IMR-90 (cell line): ENCODE results near the gene GRIA2. TPM values are rescaled to one million over a fixed set of nuclear protein-coding genes. Genes with fewer than 3 reads are reported as not detected.

ENCODE experiments used
- ATAC-seq: fragments of 200-7000 bp; cut with Tn5 transposase; 2 replicates; pipeline ENCODE4 v1.9.1; 2020; ENCODE audit warnings: low read depth, mild to moderate bottlenecking, moderate library complexity
- BruUV-seq: library from RNA; stranded (reverse); fragments of 400-500 nt; replicated peaks from 2 replicates; lab custom pipeline; 2021; lab: Mats Ljungman, UMichigan
- CTCF ChIA-PET: fragments of 300-600 bp; formaldehyde crosslinking; extraction: SDS; loops from one replicate; lab custom pipeline; 2021; ENCODE audit warnings: antibody characterized with exemption; lab: Yijun Ruan, JAX
- POLR2A ChIA-PET: fragments of 300-600 bp; sonication (Branson Sonifier 250); formaldehyde crosslinking; loops from one replicate; lab custom pipeline; 2022; ENCODE audit warnings: antibody characterized with exemption; ENCODE audit not compliant: unreplicated experiment; lab: Charles Lee
- DNase-seq: peaks from one replicate; pipeline ENCODE4 v3.0.0; 2013
- H2AFZ ChIP-seq: replicated peaks from 2 replicates; pipeline ENCODE3; 2013; ENCODE audit warnings: low read length, mild to moderate bottlenecking; ENCODE audit not compliant: poor library complexity
- H2AK5ac ChIP-seq: 2 replicates; pipeline ENCODE4 v1.6.1; 2013; ENCODE audit warnings: low read depth, low read length, inconsistent platforms
- H2AK9ac ChIP-seq: replicated peaks from 2 replicates; pipeline ENCODE3; 2013; ENCODE audit warnings: mild to moderate bottlenecking, low read depth, low read length, moderate library complexity; ENCODE audit not compliant: poor library complexity
- H2BK120ac ChIP-seq: 2 replicates; pipeline ENCODE4 v1.6.1; 2013; ENCODE audit warnings: low read depth, low read length, inconsistent platforms
- H2BK15ac ChIP-seq: 3 replicates; pipeline ENCODE4 v1.6.1; 2013; ENCODE audit warnings: low read depth, low read length, inconsistent platforms
- H2BK20ac ChIP-seq: 2 replicates; pipeline ENCODE4 v1.6.1; 2013; ENCODE audit warnings: low read depth, mild to moderate bottlenecking, inconsistent platforms, low read length, moderate library complexity
- H2BK5ac ChIP-seq: 2 replicates; pipeline ENCODE4 v1.6.1; 2013; ENCODE audit warnings: mild to moderate bottlenecking, low read depth, low read length, inconsistent platforms; ENCODE audit not compliant: poor library complexity, severe bottlenecking
- H3K14ac ChIP-seq: replicated peaks from 2 replicates; pipeline ENCODE4 v1.6.1; 2013; ENCODE audit warnings: low read depth, low read length, inconsistent platforms
- H3K18ac ChIP-seq: 2 replicates; pipeline ENCODE4 v1.6.1; 2013; ENCODE audit warnings: low read depth, low read length, control low read depth
- H3K23ac ChIP-seq: 2 replicates; pipeline ENCODE4 v1.6.1; 2013; ENCODE audit warnings: low read depth, low read length, inconsistent platforms
- H3K27ac ChIP-seq: 2 replicates; pipeline ENCODE4 v1.5.1; 2013; ENCODE audit warnings: mild to moderate bottlenecking, control low read depth, low read length; ENCODE audit not compliant: insufficient read depth
- H3K27me3 ChIP-seq: 2 replicates; pipeline ENCODE4 v1.6.1; 2013; ENCODE audit warnings: low read length; ENCODE audit not compliant: control insufficient read depth, insufficient read depth
- H3K36me3 ChIP-seq: 2 replicates; pipeline ENCODE4 v1.6.1; 2013; ENCODE audit warnings: low read length, mixed read lengths; ENCODE audit not compliant: control insufficient read depth, insufficient read depth
- H3K4ac ChIP-seq: 2 replicates; pipeline ENCODE4 v1.6.1; 2013; ENCODE audit warnings: low read depth, low read length, inconsistent platforms
- H3K4me1 ChIP-seq: 2 replicates; pipeline ENCODE4 v1.6.1; 2013; ENCODE audit warnings: low read length, mixed read lengths; ENCODE audit not compliant: control insufficient read depth, insufficient read depth
- H3K4me2 ChIP-seq: 2 replicates; pipeline ENCODE4 v1.6.1; 2013; ENCODE audit warnings: low read depth, mild to moderate bottlenecking, control low read depth, low read length, moderate library complexity
- H3K4me3 ChIP-seq: 2 replicates; pipeline ENCODE4 v1.5.1; 2013; ENCODE audit warnings: low read depth, mild to moderate bottlenecking, control low read depth, low read length, moderate library complexity; ENCODE audit not compliant: insufficient read depth
- H3K56ac ChIP-seq: 2 replicates; pipeline ENCODE4 v1.6.1; 2013; ENCODE audit warnings: low read length, inconsistent platforms; ENCODE audit not compliant: insufficient read depth; ENCODE audit errors: extremely low read depth
- H3K79me1 ChIP-seq, 2 experiments: 2 replicates each; pipeline ENCODE4 v1.6.1; 2013; ENCODE audit warnings: low read length in 2 of 2, inconsistent platforms in 1 of 2, low read depth in 1 of 2
- H3K9ac ChIP-seq: 2 replicates; pipeline ENCODE4 v1.6.1; 2013; ENCODE audit warnings: low read depth, low read length, control low read depth
- H3K9me1 ChIP-seq: 2 replicates; pipeline ENCODE4 v1.6.1; 2013; ENCODE audit warnings: low read length, inconsistent platforms; ENCODE audit not compliant: insufficient read depth
- H3K9me3 ChIP-seq: 2 replicates; pipeline ENCODE4 v1.6.1; 2013; ENCODE audit warnings: low read length; ENCODE audit not compliant: control insufficient read depth, insufficient read depth
- H4K20me1 ChIP-seq: 2 replicates; pipeline ENCODE4 v1.6.1; 2013; ENCODE audit warnings: low read length, inconsistent platforms; ENCODE audit not compliant: insufficient read depth
- H4K5ac ChIP-seq: 2 replicates; pipeline ENCODE4 v1.6.1; 2013; ENCODE audit warnings: mild to moderate bottlenecking, low read depth, low read length, control low read depth
- H4K8ac ChIP-seq, 2 experiments: 2 replicates each; pipeline ENCODE4 v1.6.1; 2013; ENCODE audit warnings: low read depth in 2 of 2, low read length in 2 of 2, control low read depth in 1 of 2, inconsistent platforms in 1 of 2
- H4K91ac ChIP-seq: 2 replicates; pipeline ENCODE4 v1.6.1; 2013; ENCODE audit warnings: low read depth, low read length, inconsistent platforms; ENCODE audit not compliant: insufficient read depth
- CEBPB ChIP-seq: IDR thresholded peaks from 2 replicates; pipeline ENCODE4 v1.6.1; 2012; ENCODE audit warnings: low read depth, low read length, improper control_type of control experiment
- MAFK ChIP-seq: IDR thresholded peaks from 2 replicates; pipeline ENCODE4 v1.6.1; 2012; ENCODE audit warnings: low read depth, low read length, improper control_type of control experiment
- RCOR1 ChIP-seq: IDR thresholded peaks from 2 replicates; pipeline ENCODE4 v1.6.1; 2012; ENCODE audit warnings: mild to moderate bottlenecking, low read length, improper control_type of control experiment; ENCODE audit not compliant: insufficient replicate concordance
- RFX5 ChIP-seq: IDR thresholded peaks from 2 replicates; pipeline ENCODE4 v1.8.0; 2012; ENCODE audit warnings: low read depth, mild to moderate bottlenecking, low read length, moderate library complexity
- dilution Hi-C: fragments of 300-500 bp; cut with HindIII; formaldehyde crosslinking; loops from one replicate; pipeline ENCODE4 v1.14.3; 2018; ENCODE audit warnings: low sequenced_read_pairs; ENCODE audit not compliant: unreplicated experiment
- in situ Hi-C: fragments of 300-500 bp; cut with MboI; formaldehyde crosslinking; loops from 3 replicates; pipeline ENCODE4 v1.14.3; 2019; ENCODE audit warnings: low sequenced_read_pairs, inconsistent platforms, mixed read lengths
- intact Hi-C: fragments of 100-400 bp; cut with micrococcal nuclease; formaldehyde crosslinking; loops from 2 replicates; pipeline ENCODE4 v1.10.0; 2022
- polyA plus RNA-seq, 3 experiments: library from polyadenylated mRNA; depleted of rRNA; stranded (reverse); fragments of >200 nt; gene quantifications; 2 replicates each; pipeline ENCODE4 v1.2.3, GENCODE V29; 2012; ENCODE audit warnings: low replicate concordance in 1 of 3
- total RNA-seq: library from RNA; depleted of rRNA; stranded (reverse); fragments of >200 nt; gene quantifications from 2 replicates; pipeline ENCODE4 v1.2.3, GENCODE V29; 2012
- TF ChIP-seq, protein P1 (sequence below): fragments of 150-350 bp; IDR thresholded peaks from 2 replicates; pipeline ENCODE4 v1.6.1; 2017; ENCODE audit warnings: mild to moderate bottlenecking, antibody characterized with exemption, low read length, low read depth

Gene GRIA2
- total and polyA plus RNA-seq, 2 of the 4 experiments (the other 2 are of a cell fraction) = not detected

DNA sequence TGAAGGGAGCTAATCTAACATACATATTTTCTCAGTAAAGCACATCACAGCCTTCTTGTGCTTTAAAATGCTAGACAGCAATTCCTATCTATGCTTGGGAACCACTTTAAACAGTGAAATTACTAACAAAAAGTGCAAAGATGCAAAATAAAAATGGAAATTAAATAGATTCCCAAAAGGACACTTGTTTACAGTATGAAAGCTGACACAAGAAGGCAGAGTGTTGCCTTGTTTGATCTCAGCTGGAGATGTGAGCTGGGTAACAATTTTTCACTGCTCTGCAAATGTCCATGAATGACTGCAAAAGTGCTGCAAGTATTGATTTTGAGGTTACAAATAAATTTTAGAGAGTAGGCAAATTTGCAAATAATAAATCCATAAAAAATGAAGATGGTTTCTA lies 22.3 kb downstream of the GRIA2 start:
- intact Hi-C loops (no loop called here), dilution Hi-C loops (no loop called here), in situ Hi-C loops (no loop called here)
- no peaks in the 10 kb centered on the region for H3K9me3 ChIP-seq
- no TSS peak for BruUV-seq
- no peak overlapping the region for H3K23ac ChIP-seq
- ChIA-PET POLR2A (no interaction called here), CTCF (no interaction called here)
- no peak overlapping the region for H2AK9ac ChIP-seq
- TF ChIP-seq, protein P1, sequence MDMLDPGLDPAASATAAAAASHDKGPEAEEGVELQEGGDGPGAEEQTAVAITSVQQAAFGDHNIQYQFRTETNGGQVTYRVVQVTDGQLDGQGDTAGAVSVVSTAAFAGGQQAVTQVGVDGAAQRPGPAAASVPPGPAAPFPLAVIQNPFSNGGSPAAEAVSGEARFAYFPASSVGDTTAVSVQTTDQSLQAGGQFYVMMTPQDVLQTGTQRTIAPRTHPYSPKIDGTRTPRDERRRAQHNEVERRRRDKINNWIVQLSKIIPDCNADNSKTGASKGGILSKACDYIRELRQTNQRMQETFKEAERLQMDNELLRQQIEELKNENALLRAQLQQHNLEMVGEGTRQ = no peak
- TF ChIP-seq RFX5 = no peak
- no peak for TF ChIP-seq MAFK
- TF ChIP-seq RCOR1 = no peak
- TF ChIP-seq CEBPB = no peak
- H4K8ac ChIP-seq = no peak overlapping the region
- H4K20me1 ChIP-seq = no peaks in the 10 kb centered on the region
- no peaks in the 10 kb centered on the region for H3K9me1 ChIP-seq
- H4K5ac ChIP-seq = no peak overlapping the region
- no peak for ATAC-seq
- no peaks in the 10 kb centered on the region for H3K4me1 ChIP-seq
- no peak overlapping the region for H3K56ac ChIP-seq
- no peak overlapping the region for H3K18ac ChIP-seq
- no peak overlapping the region for H3K9ac ChIP-seq
- H2AFZ ChIP-seq = no peak overlapping the region
- no peaks in the 10 kb centered on the region for H3K27me3 ChIP-seq
- no peak overlapping the region for H2AK5ac ChIP-seq
- no peak overlapping the region for H3K14ac ChIP-seq
- H3K27ac ChIP-seq = no peak overlapping the region
- no peak overlapping the region for H2BK15ac ChIP-seq
- H2BK5ac ChIP-seq = no peak overlapping the region
- no peaks in the 10 kb centered on the region for H3K36me3 ChIP-seq
- H3K4ac ChIP-seq = no peak overlapping the region
- H3K4me2 ChIP-seq = no peak overlapping the region
- H2BK20ac ChIP-seq = no peak overlapping the region
- H3K79me1 ChIP-seq = no peaks in the 10 kb centered on the region
- H4K91ac ChIP-seq = no peak overlapping the region
- DNase-seq = no peak
- no peak overlapping the region for H3K4me3 ChIP-seq
- no peak overlapping the region for H2BK120ac ChIP-seq
